Stimulated activated CD8-positive, alpha-beta memory T cell treated with anti-CD3 and anti-CD28 coated beads, Interleukin-15, amount 100 ng/mL, for 48 hours (primary cell): ENCODE results near the gene MPND.

Experiments
- DNase-seq, 2 donors: peaks; one replicate each; pipeline ENCODE4 v3.0.0-alpha.2; 2020; ENCODE audit warnings: low read depth in 2 of 2

The MPND gene

GRCh38 chr19:4379383-4380253 lies 36.3 kb downstream of the MPND start:
- no peak for DNase-seq

GRCh38 chr19:4380254-4380727 lies 36.9 kb downstream of the MPND start:
- DNase-seq = peak in 1 of 2 donors; percentile 30

- no peak for DNase-seq
These were observed 42.1 kb downstream of the MPND start for GRCh38 chr19:4385291-4386040.

- no peak for DNase-seq
These were observed 42.9 kb downstream of the MPND start for GRCh38 chr19:4386041-4386782.

GRCh38 chr19:4388337-4389063 lies 45.1 kb downstream of the MPND start:
- DNase-seq = no peak

GRCh38 chr19:4389064-4389375 lies 45.7 kb downstream of the MPND start:
- DNase-seq = no peak

GRCh38 chr19:4389511-4390016 lies 46.2 kb downstream of the MPND start:
- no peak for DNase-seq

- no peak for DNase-seq
These were observed 46.7 kb downstream of the MPND start for GRCh38 chr19:4390017-4390566.

GRCh38 chr19:4390567-4391305 lies 47.4 kb downstream of the MPND start:
- no peak for DNase-seq

GRCh38 chr19:4391306-4391693 lies 47.9 kb downstream of the MPND start:
- no peak for DNase-seq

- DNase-seq = no peak
These were observed 48.5 kb downstream of the MPND start for GRCh38 chr19:4391701-4392483.

GRCh38 chr19:4393947-4394590 lies 50.7 kb downstream of the MPND start:
- no peak for DNase-seq

GRCh38 chr19:4396949-4397783 lies 53.8 kb downstream of the MPND start:
- no peak for DNase-seq

GRCh38 chr19:4399812-4400134 lies 56.4 kb downstream of the MPND start:
- DNase-seq = no peak

- peak; percentile 81 to 84 for DNase-seq
These were observed 57.0 kb downstream of the MPND start, which contains the start of gene SH3GL1 for GRCh38 chr19:4400135-4400936. Gene SH3GL1 (minus strand): TSS chr19:4400547. CDS start chr19:4400368, 179 bp downstream.

GRCh38 chr19:4401769-4402170 lies 58.4 kb downstream of the MPND start:
- no peak for DNase-seq
